Brain microvascular endothelial cell (primary cell): ENCODE data around the gene MFAP4.

Source experiments
- DNase-seq: peaks from one replicate; pipeline ENCODE4 v3.0.0-alpha.2; 2020
- H3K27ac ChIP-seq: fragments of 250-450 bp; sonication (Bioruptor Pico); 2 replicates; pipeline ENCODE4 v1.5.1; 2020; ENCODE audit warnings: mild to moderate bottlenecking, moderate library complexity
- H3K27me3 ChIP-seq: fragments of 250-450 bp; sonication (Bioruptor Pico); replicated peaks from 2 replicates; pipeline ENCODE4 v1.5.1; 2020; ENCODE audit warnings: mild to moderate bottlenecking
- H3K36me3 ChIP-seq: fragments of 250-450 bp; sonication (Bioruptor Pico); replicated peaks from 2 replicates; pipeline ENCODE4 v1.5.1; 2020; ENCODE audit warnings: mild to moderate bottlenecking
- H3K4me3 ChIP-seq: 2 replicates; pipeline ENCODE4 v1.5.1; 2011; ENCODE audit warnings: low read depth, mild to moderate bottlenecking, control low read depth, low read length, moderate library complexity
- in situ Hi-C: cut with HindIII; loops from 2 replicates; pipeline ENCODE4 v1.10.0; 2017; ENCODE audit warnings: low sequenced_read_pairs, low pct_ligation_motif_present
- TF ChIP-seq, protein P1 (sequence below): IDR thresholded peaks from 2 replicates; pipeline ENCODE4 v1.5.1; 2011; ENCODE audit warnings: low read depth, mild to moderate bottlenecking, moderate library complexity, low read length, control low read depth, inconsistent platforms; ENCODE audit errors: missing control alignments

Gene MFAP4

DNA sequence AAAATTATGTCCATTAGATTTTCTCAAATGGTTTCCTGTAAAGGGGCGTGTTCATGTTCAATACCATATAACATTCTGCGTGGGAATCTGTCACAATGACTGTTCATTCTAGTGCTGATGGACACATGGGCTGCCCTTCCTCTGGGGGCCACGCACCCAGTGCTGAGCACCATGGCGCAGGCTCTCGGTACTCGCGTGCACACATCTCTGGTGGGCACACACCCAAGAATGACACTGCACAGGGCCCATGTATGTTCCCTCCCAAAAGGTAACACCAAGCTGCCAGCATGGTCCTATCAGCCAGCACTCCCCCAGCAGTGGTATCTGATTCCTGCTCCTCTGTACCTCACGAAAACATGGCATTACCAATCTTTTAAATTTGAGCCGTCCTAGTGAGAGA, 38.2 kb downstream of the MFAP4 start:
- H3K27ac ChIP-seq, result no peak overlapping the region
- no peaks in the 10 kb centered on the region for H3K36me3 ChIP-seq
- TF ChIP-seq, protein P1, sequence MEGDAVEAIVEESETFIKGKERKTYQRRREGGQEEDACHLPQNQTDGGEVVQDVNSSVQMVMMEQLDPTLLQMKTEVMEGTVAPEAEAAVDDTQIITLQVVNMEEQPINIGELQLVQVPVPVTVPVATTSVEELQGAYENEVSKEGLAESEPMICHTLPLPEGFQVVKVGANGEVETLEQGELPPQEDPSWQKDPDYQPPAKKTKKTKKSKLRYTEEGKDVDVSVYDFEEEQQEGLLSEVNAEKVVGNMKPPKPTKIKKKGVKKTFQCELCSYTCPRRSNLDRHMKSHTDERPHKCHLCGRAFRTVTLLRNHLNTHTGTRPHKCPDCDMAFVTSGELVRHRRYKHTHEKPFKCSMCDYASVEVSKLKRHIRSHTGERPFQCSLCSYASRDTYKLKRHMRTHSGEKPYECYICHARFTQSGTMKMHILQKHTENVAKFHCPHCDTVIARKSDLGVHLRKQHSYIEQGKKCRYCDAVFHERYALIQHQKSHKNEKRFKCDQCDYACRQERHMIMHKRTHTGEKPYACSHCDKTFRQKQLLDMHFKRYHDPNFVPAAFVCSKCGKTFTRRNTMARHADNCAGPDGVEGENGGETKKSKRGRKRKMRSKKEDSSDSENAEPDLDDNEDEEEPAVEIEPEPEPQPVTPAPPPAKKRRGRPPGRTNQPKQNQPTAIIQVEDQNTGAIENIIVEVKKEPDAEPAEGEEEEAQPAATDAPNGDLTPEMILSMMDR, result no peak
- in situ Hi-C loops, result no loop called here
- DNase-seq, result no peak
- H3K27me3 ChIP-seq, result no peaks in the 10 kb centered on the region
- no peak overlapping the region for H3K4me3 ChIP-seq

DNA sequence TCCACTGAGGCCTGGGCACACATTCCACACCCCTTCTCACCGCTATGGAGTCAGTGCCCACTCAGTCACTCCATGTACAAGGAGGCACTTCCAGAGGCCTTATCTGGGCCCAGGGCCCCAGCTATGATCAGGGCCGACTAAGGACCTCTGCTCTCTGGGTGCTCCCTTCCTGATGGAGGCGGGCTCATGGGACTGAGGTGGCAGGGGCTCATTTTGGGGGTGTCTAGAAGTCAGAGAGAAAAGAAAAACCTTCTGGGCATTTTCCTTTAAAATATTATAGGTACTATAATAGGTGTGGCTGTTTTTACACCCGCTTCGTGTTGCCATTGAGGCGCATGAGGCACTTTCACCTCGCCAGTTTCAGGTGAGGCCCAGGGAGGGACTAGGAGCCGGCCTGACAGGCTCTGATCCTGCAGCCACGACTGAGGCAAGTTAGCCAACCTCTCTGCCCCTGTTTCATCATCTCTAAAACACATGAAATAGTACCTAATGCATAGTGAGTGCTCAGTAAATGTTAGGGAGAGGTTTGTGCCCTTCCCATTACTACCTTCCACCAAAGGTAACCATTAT, 38.8 kb downstream of the MFAP4 start:
- TF ChIP-seq, protein P1, result no peak
- Histone ChIP-seq H3K4me3 (no peak overlapping the region), H3K27me3 (no peaks in the 10 kb centered on the region), H3K36me3 (no peaks in the 10 kb centered on the region), H3K27ac (no peak overlapping the region)
- in situ Hi-C loops, result no loop called here
- no peak for DNase-seq

GRCh38 chr17:19347323-19348080, 39.5 kb downstream of the MFAP4 start:
- H3K36me3 ChIP-seq, result no peaks in the 10 kb centered on the region
- H3K27ac ChIP-seq, result peak overlapping the region; percentile 41
- H3K27me3 ChIP-seq, result no peaks in the 10 kb centered on the region
- TF ChIP-seq, protein P1, result no peak
- DNase-seq, result no peak
- H3K4me3 ChIP-seq, result no peak overlapping the region
- in situ Hi-C loops, result no loop called here

DNA sequence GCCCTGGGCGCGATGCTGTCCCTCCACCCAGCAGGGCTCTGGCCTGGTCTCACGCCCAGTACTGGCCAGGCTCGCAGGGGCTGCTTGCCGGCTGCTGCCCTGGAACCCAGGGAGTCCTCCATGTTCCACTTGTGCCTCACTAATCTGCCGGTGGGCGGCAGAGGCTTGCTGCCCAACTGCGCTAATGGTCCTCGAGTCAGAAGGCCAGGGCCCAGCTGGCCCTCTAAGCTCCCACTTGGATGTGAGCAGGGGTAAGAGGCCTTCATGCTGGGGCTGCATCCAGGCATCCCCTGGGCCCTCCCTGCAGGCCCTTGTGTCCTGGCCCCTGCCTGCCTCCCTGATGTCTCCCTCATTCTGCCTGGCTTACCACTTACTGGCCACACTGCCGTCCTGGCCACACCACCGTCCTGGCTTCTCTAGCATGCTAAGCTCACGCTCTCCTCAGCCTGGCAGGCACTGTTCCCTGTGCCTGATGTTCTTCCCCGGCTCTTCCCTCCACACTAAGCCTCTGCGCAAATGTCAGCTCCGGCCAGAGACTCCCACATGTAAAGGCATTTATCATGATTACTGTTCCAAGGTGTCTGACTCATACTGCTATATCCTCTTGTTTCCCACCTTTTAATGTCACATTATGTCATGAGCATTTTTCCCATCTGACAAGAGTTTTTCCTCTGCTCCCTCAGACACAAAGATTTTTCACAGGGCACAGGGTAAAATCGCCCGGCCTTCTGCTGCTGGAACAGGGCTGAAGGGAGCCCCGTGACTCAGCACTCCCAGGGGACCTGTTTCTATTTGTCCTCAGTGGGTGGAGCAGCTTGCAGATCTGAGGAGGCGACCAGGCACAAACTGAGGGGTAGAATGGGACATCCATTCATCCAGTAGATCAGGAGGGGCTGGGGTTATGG, 40.4 kb downstream of the MFAP4 start:
- Histone ChIP-seq H3K27me3 (no peaks in the 10 kb centered on the region), H3K27ac (peak overlapping the region; percentile 41)
- peak; percentile 85 for DNase-seq

DNA sequence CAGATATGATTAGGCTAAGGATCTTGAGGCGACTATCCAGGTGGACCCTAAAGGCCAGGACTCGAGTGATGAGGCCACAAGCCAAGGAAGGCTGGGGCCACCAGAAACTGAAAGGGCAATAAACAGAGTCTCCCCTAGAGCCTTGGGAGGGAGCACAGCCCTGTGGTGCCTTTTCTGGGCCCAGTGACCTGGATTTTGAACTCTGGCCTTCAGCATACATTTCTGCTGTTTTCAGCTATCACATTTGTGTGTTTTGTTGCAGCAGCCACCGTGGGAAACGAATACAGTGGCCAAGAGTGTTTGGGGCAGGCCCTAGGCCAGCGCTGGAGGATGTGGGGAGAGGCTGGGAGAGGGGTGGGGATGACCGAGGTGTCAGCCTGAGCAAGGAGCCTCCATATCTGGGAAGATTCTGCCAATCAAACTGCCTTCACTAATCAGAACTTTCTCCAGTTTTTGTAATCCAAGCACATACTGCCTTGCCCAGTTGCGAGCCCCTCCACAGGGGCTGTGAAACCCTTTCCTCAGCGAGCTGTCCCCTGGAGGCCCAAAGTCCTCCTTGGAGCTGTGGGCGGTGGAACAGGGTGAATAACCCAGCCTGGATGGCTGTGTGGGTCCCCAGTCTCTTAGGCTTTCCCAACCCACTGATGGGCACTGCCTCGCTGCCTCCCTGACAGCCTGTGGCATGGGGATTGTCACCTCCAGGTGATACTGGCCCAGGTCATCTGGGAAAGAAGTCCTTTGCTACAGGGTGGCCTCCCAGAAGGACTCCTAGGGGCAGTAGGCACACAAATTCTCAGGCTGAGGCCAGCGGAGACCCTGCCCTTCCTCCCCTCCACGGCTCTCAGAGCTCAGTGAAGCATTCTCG, 41.3 kb downstream of the MFAP4 start:
- Histone ChIP-seq H3K36me3 (no peaks in the 10 kb centered on the region), H3K27ac (peak overlapping the region; percentile 41), H3K4me3 (no peak overlapping the region), H3K27me3 (no peaks in the 10 kb centered on the region)
- no peak for DNase-seq
- in situ Hi-C loops, result no loop called here
- TF ChIP-seq, protein P1, result no peak

More for the DNA sequence above, 40.4 kb downstream of the MFAP4 start:
- TF ChIP-seq, protein P1, result no peak
- H3K4me3 ChIP-seq, result no peak overlapping the region
- in situ Hi-C loops, result no loop called here
- no peaks in the 10 kb centered on the region for H3K36me3 ChIP-seq
